Uterus (tissue), 2 donors: ENCODE measurements around the gene TRNP1.

Experiments
- POLR2A ChIP-seq, 2 donors: fragments of 450-650 bp; IDR thresholded peaks; one replicate each; pipeline ENCODE4 v1.6.1; 2016; ENCODE audit warnings: antibody characterized with exemption in 2 of 2, mild to moderate bottlenecking in 1 of 2, moderate library complexity in 1 of 2
- TF ChIP-seq, protein P1 (sequence below), 4 experiments: fragments of 200-600 bp in 2 of 4; fragments of 450-650 bp in 2 of 4; sonication (generic) in 2 of 4; IDR thresholded peaks; one replicate each; pipeline ENCODE4 v1.5.1; 2016 to 2019; ENCODE audit warnings: antibody characterized with exemption in 4 of 4, mild to moderate bottlenecking in 2 of 4, moderate library complexity in 1 of 4

DNA sequence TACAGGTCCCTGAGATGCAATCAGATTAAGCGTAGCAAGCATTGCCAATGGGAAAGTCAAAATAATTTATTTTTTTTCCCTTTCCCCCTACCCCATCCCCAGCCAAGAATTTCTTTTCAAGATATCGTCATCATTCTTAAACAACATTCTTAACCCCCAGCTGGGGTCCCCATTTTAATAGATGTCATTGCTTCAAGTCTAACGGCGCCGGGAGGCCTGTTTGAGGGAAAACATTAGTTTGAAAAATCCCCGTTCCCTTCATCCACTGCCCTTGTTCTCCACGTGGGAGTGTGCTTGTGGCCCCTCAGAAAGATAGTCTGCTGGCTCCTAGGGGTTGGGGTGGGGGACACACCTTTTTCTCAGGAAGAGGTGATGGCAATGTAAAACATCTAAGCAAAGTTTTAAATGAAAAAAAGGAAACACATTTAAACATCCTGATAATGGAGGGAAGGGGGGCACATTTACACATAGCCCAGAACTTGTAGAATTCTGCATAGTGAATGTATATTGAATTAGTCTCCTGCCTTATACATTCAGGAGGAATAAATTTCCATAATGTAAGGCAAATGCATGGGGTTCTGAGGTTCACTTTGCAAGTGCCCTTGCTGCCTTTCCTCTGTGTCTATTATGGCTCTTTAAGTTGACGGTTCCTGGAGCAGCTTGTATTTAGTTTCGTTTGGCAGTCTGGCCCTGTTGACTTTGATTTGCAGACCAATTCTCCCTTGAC lies 6.8 kb downstream of the TRNP1 start:
- TF ChIP-seq, protein P1, sequence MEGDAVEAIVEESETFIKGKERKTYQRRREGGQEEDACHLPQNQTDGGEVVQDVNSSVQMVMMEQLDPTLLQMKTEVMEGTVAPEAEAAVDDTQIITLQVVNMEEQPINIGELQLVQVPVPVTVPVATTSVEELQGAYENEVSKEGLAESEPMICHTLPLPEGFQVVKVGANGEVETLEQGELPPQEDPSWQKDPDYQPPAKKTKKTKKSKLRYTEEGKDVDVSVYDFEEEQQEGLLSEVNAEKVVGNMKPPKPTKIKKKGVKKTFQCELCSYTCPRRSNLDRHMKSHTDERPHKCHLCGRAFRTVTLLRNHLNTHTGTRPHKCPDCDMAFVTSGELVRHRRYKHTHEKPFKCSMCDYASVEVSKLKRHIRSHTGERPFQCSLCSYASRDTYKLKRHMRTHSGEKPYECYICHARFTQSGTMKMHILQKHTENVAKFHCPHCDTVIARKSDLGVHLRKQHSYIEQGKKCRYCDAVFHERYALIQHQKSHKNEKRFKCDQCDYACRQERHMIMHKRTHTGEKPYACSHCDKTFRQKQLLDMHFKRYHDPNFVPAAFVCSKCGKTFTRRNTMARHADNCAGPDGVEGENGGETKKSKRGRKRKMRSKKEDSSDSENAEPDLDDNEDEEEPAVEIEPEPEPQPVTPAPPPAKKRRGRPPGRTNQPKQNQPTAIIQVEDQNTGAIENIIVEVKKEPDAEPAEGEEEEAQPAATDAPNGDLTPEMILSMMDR (IDR thresholded peaks at IDR 0.05) = no peak
- TF ChIP-seq POLR2A (IDR thresholded peaks at IDR 0.05) = no peak
